A549 treated with Mapracorat at 1 μM for 4 hours (cell line): ENCODE results near the gene STK10. TPM values are rescaled to one million over a fixed set of nuclear protein-coding genes. Genes with fewer than 3 reads are reported as not detected.

Source experiments
- total RNA-seq: library from RNA; stranded (reverse); fragments of 200-300 nt; extraction: Qiagen RNA extraction; gene quantifications from 5 replicates; pipeline ENCODE4 v1.2.3, GENCODE V29; 2022

The STK10 gene
- total RNA-seq, result 20.6 to 22.0 TPM (median 20.8 TPM) in 5 replicates

GRCh38 chr5:172188033-172188892 is at the start of gene STK10:
TSS of gene STK10 (minus strand) at chr5:172188224. CDS start at chr5:172188042, 182 bp downstream.

GRCh38 chr5:172193872-172194271 is 5.8 kb upstream of the STK10 start, which contains the start of gene EFCAB9:
TSS of gene EFCAB9 (plus strand) at chr5:172194172. CDS start at chr5:172194173, 1 bp downstream.

GRCh38 chr5:172006321-172007174 is 181.5 kb downstream of the STK10 start, which contains the start of gene FBXW11:
TSS of gene FBXW11 (minus strand) at chr5:172006638. CDS start at chr5:172006502, 136 bp downstream.

Other genes with a start within 250 kb of the STK10 start
- gene FBXW11, start 181.6 kb downstream of the STK10 start, total RNA-seq, result 31.0 to 41.3 TPM (median 36.8 TPM) in 5 replicates
- not detected in 5 replicates for gene EFCAB9, start 5.9 kb upstream of the STK10 start, total RNA-seq
- gene UBTD2, start 95.5 kb upstream of the STK10 start, total RNA-seq, result 12.8 to 16.5 TPM (median 14.7 TPM) in 5 replicates